Peyer's patch (tissue), 4 donors: ENCODE results near the gene NSMF.

ENCODE experiments used
- CTCF ChIP-seq, 6 experiments: fragments of 450-650 bp in 4 of 6; fragments of 200-600 bp in 2 of 6; sonication (generic) in 1 of 6; IDR thresholded peaks; one replicate each; pipeline ENCODE4 v1.5.1; 2017 to 2019; ENCODE audit warnings: antibody characterized with exemption in 6 of 6, mild to moderate bottlenecking in 3 of 6, moderate library complexity in 1 of 6
- POLR2A ChIP-seq, 2 donors: fragments of 450-650 bp; IDR thresholded peaks; one replicate each; pipeline ENCODE4 v1.5.1; 2017; ENCODE audit warnings: antibody characterized with exemption in 2 of 2, mild to moderate bottlenecking in 2 of 2, moderate library complexity in 2 of 2

- TF ChIP-seq CTCF (IDR thresholded peaks at IDR 0.05), result no peak
- TF ChIP-seq POLR2A (IDR thresholded peaks at IDR 0.05), result no peak
Observed at GRCh38 chr9:137445930-137446431, 13.2 kb downstream of the NSMF start.
